GM12878 (cell line): ENCODE results near the gene TTLL7. TPM values are rescaled to one million over a fixed set of nuclear protein-coding genes. Genes with fewer than 3 reads are reported as not detected.

Source experiments
- ATAC-seq: fragments of 200-7000 bp; cut with Tn5 transposase; 3 replicates; pipeline ENCODE4 v1.9.1; 2020; ENCODE audit warnings: mild to moderate bottlenecking, moderate library complexity
- BruUV-seq: library from RNA; stranded (reverse); fragments of 400-500 nt; replicated peaks from 2 replicates; lab custom pipeline; 2021; lab: Mats Ljungman, UMichigan
- CTCF ChIA-PET: fragments of 300-600 bp; sonication (Branson Sonifier 250); formaldehyde crosslinking; extraction: SDS; loops from one replicate; lab custom pipeline; 2021; ENCODE audit warnings: inconsistent platforms; lab: Yijun Ruan, JAX
- POLR2A ChIA-PET: fragments of 350-600 bp; formaldehyde crosslinking; extraction: SDS; loops from one replicate; lab custom pipeline; 2021; ENCODE audit warnings: inconsistent platforms; lab: Charles Lee
- RAD21 ChIA-PET: fragments of 300-600 bp; sonication (Branson Sonifier 250); formaldehyde crosslinking; loops from one replicate; lab custom pipeline; 2023; ENCODE audit warnings: antibody characterized with exemption; ENCODE audit not compliant: unreplicated experiment; lab: Charles Lee
- SMC1A ChIA-PET: fragments of 300-600 bp; sonication (Branson Sonifier 250); formaldehyde crosslinking; loops from one replicate; lab custom pipeline; 2023; ENCODE audit not compliant: unreplicated experiment, uncharacterized antibody; lab: Charles Lee
- DNase-seq: peaks from one replicate; pipeline ENCODE4 v3.0.0-alpha.2; 2011; ENCODE audit warnings: low read depth, low spot score
- FAIRE-seq: peaks from 3 replicates; lab custom pipeline; 2011; peaks lifted over from hg19 to GRCh38; lab: Jason Lieb, UNC
- H2AFZ ChIP-seq: 2 replicates; pipeline ENCODE4 v1.6.0; 2011; ENCODE audit warnings: low read depth, low read length, control low read depth; ENCODE audit not compliant: control insufficient read depth
- H3K27ac ChIP-seq: 2 replicates; pipeline ENCODE4 v1.5.1; 2011; ENCODE audit warnings: control low read depth; ENCODE audit not compliant: control insufficient read depth, insufficient read depth
- H3K27me3 ChIP-seq, 2 experiments: replicated peaks in 1 of 2; 2 replicates each; pipeline versions ENCODE4 v1.6.0 to v1.6.1; 2011; ENCODE audit warnings: low read length in 1 of 2; ENCODE audit not compliant: control insufficient read depth in 2 of 2, insufficient read depth in 2 of 2
- H3K36me3 ChIP-seq, 2 experiments: 2 replicates each; pipeline ENCODE4 v1.5.1; 2011; ENCODE audit warnings: low read length in 1 of 2; ENCODE audit not compliant: control insufficient read depth in 2 of 2, insufficient read depth in 2 of 2
- H3K4me1 ChIP-seq: 2 replicates; pipeline ENCODE4 v1.6.1; 2011; ENCODE audit warnings: mild to moderate bottlenecking, low read length, moderate library complexity, mixed read lengths; ENCODE audit not compliant: control insufficient read depth, insufficient read depth
- H3K4me2 ChIP-seq: 2 replicates; pipeline ENCODE4 v1.6.0; 2011; ENCODE audit warnings: control low read depth; ENCODE audit not compliant: control insufficient read depth, insufficient read depth
- H3K4me3 ChIP-seq: fragments of 200-600 bp; sonication (generic); 2 replicates; pipeline ENCODE4 v1.5.1; 2016
- H3K79me2 ChIP-seq: 2 replicates; pipeline ENCODE4 v1.6.0; 2011; ENCODE audit warnings: low read length; ENCODE audit not compliant: control insufficient read depth, insufficient read depth
- H3K9ac ChIP-seq: 2 replicates; pipeline ENCODE4 v1.8.0; 2011; ENCODE audit warnings: low read length, control low read depth, mixed read lengths; ENCODE audit not compliant: control insufficient read depth, insufficient read depth
- H3K9me3 ChIP-seq: replicated peaks from 3 replicates; pipeline ENCODE4 v1.5.1; 2011; ENCODE audit warnings: mild to moderate bottlenecking, low read length; ENCODE audit not compliant: control insufficient read depth, insufficient read depth
- H4K20me1 ChIP-seq: 2 replicates; pipeline ENCODE4 v1.6.0; 2011; ENCODE audit not compliant: control insufficient read depth, insufficient read depth
- BHLHE40 ChIP-seq, 2 experiments: fragments of 450-650 bp in 1 of 2; IDR thresholded peaks; 2 replicates each; pipeline ENCODE4 v1.6.1; 2011 to 2017; ENCODE audit warnings: low read depth in 2 of 2, borderline replicate concordance in 1 of 2, improper control_type of control experiment in 1 of 2, low read length in 1 of 2, mild to moderate bottlenecking in 1 of 2
- CBFB ChIP-seq: IDR thresholded peaks from 2 replicates; pipeline ENCODE4 v1.6.1; 2016; ENCODE audit warnings: antibody characterized with exemption, low read depth
- CBX5 ChIP-seq: sonication (generic); IDR thresholded peaks from 2 replicates; pipeline ENCODE4 v1.6.1; 2016; ENCODE audit warnings: low read depth, moderate library complexity, mild to moderate bottlenecking, inconsistent platforms
- NBN ChIP-seq: fragments of 450-650 bp; IDR thresholded peaks from 2 replicates; pipeline ENCODE4 v1.6.1; 2016
- POLR2AphosphoS2 ChIP-seq: IDR thresholded peaks from 2 replicates; pipeline ENCODE4 v1.6.1; 2011; ENCODE audit warnings: low read depth, mild to moderate bottlenecking, low read length, improper control_type of control experiment, moderate library complexity
- RELA ChIP-seq: fragments of 450-650 bp; IDR thresholded peaks from 2 replicates; pipeline ENCODE4 v1.8.0; 2014; ENCODE audit warnings: borderline replicate concordance; ENCODE audit not compliant: partially characterized antibody
- SMAD5 ChIP-seq: IDR thresholded peaks from 2 replicates; pipeline ENCODE4 v1.6.1; 2016; ENCODE audit warnings: antibody characterized with exemption, low read depth
- SPI1 ChIP-seq: IDR thresholded peaks from 2 replicates; pipeline ENCODE4 v1.6.1; 2011; ENCODE audit warnings: low read depth, mild to moderate bottlenecking, low read length, moderate library complexity, borderline replicate concordance; ENCODE audit not compliant: insufficient read depth
- YY1 ChIP-seq: IDR thresholded peaks from 2 replicates; pipeline ENCODE4 v1.6.1; 2011; ENCODE audit warnings: low read depth, mild to moderate bottlenecking, low read length
- ZSCAN29 ChIP-seq: fragments of 450-650 bp; IDR thresholded peaks from 2 replicates; pipeline ENCODE4 v1.6.1; 2017; ENCODE audit warnings: mild to moderate bottlenecking, moderate library complexity
- WGBS: methylation state at CpG from one replicate; pipeline ENCODE4 v1.1.6; 2016; ENCODE audit warnings: low lambda C conversion rate; ENCODE audit not compliant: insufficient replicate concordance, insufficient coverage; ENCODE audit errors: missing lambda C conversion rate; 5-methylcytosine and 5-hydroxymethylcytosine counted together
- in situ Hi-C: fragments of 300-500 bp; cut with MboI; formaldehyde crosslinking; loops from 9 replicates; pipeline ENCODE4 v1.14.3; 2018; ENCODE audit warnings: mixed read lengths
- intact Hi-C: fragments of 100-400 bp; cut with micrococcal nuclease; formaldehyde crosslinking; loops from one replicate; pipeline ENCODE4 v1.14.2; 2022; ENCODE audit not compliant: unreplicated experiment
- polyA plus RNA-seq, 11 experiments: library from polyadenylated mRNA; depleted of rRNA in 4 of 11; unstranded in 6 of 11; stranded (reverse) in 5 of 11; fragments of >200 nt; fragmentation: Nextera tagmentation in 4 of 11; fragmentation: Illumina TruSeq in 1 of 11; extraction: Ambion mirVana in 4 of 11; extraction: Trizol in 1 of 11; gene quantifications; 1 replicate in 1 of 11; 2 replicates in 10 of 11; pipeline versions ENCODE4 v1.2.1 to v1.2.3, GENCODE V29; 2011 to 2016; ENCODE audit warnings: inconsistent platforms in 2 of 11, missing spikeins in 2 of 11, low read depth in 1 of 11
- total RNA-seq, 4 experiments: library from RNA; depleted of rRNA in 3 of 4; stranded (reverse); fragments of >200 nt in 3 of 4; fragmentation: Illumina TruSeq in 1 of 4; extraction: Trizol in 1 of 4; gene quantifications; 2 replicates each; pipeline versions ENCODE4 v1.2.1 to v1.2.3, GENCODE V29; 2013 to 2021
- TF ChIP-seq, protein P1 (sequence below): IDR thresholded peaks from 2 replicates; pipeline ENCODE4 v1.6.1; 2012; ENCODE audit warnings: mild to moderate bottlenecking, low read depth, low read length
- TF ChIP-seq, protein P2 (sequence below): IDR thresholded peaks from 2 replicates; pipeline ENCODE4 v1.6.1; 2012; ENCODE audit warnings: improper control_type of control experiment, low read depth, low read length; ENCODE audit not compliant: insufficient replicate concordance

The TTLL7 gene
- total and polyA plus RNA-seq, 10 of the 15 experiments (the other 5 are each of a cell fraction or from before 2014, with no cell fraction given) = 0.03 to 1.4 (median 0.61) TPM

DNA sequence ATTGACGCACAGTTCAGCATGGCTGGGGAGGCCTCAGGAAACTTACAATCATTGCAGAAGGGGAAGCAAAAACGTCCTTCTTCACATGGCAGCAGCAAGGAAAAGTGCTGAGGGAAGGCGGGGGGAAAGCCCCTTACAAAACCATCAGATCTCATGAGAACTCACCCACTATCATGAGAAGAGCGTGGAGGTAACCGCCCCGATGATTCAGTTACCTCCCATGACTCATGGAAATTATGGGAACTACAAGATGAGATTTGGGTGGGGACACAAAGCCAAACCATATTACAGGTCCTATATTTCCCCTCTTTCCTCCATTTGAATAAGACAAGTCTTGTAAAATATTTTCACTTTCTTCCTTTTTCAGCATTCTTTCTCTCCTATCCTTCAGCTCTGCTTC is 7.7 kb upstream of the TTLL7 start:
- H3K79me2 ChIP-seq = no peaks in the 10 kb centered on the region
- H3K27ac ChIP-seq = no peak overlapping the region
- FAIRE-seq (no peak), DNase-seq (no peak), ATAC-seq (no peak)
- no peak overlapping the region for H3K9ac ChIP-seq
- WGBS = 20% methylated on average over 6 of the region's 6 CpGs
- intact Hi-C loops = no loop called here
- H3K27me3 ChIP-seq = no peaks in the 10 kb centered on the region
- in situ Hi-C loops = no loop called here
- RAD21 ChIA-PET = no interaction called here
- no TSS peak for BruUV-seq
- SMC1A ChIA-PET = no interaction called here
- H3K4me3 ChIP-seq = no peak overlapping the region
- H2AFZ ChIP-seq = no peak overlapping the region
- H3K4me1 ChIP-seq = no peaks in the 10 kb centered on the region
- no peaks in the 10 kb centered on the region for H3K36me3 ChIP-seq
- H4K20me1 ChIP-seq = no peaks in the 10 kb centered on the region
- no peaks in the 10 kb centered on the region for H3K9me3 ChIP-seq
- no peak overlapping the region for H3K4me2 ChIP-seq
- CTCF ChIA-PET = no interaction called here
- POLR2A ChIA-PET = no interaction called here
- TF ChIP-seq RELA (no peak), CBX5 (no peak), POLR2AphosphoS2 (no peak), SPI1 (no peak), NBN (no peak), CBFB (no peak), SMAD5 (no peak), YY1 (no peak), ZSCAN29 (no peak), BHLHE40 (IDR thresholded peaks at IDR 0.05; ENCODE audit: borderline replicate concordance in 1 of 2, low read depth in 2 of 2, low read length in 1 of 2) (no peak)
- TF ChIP-seq, protein P1, sequence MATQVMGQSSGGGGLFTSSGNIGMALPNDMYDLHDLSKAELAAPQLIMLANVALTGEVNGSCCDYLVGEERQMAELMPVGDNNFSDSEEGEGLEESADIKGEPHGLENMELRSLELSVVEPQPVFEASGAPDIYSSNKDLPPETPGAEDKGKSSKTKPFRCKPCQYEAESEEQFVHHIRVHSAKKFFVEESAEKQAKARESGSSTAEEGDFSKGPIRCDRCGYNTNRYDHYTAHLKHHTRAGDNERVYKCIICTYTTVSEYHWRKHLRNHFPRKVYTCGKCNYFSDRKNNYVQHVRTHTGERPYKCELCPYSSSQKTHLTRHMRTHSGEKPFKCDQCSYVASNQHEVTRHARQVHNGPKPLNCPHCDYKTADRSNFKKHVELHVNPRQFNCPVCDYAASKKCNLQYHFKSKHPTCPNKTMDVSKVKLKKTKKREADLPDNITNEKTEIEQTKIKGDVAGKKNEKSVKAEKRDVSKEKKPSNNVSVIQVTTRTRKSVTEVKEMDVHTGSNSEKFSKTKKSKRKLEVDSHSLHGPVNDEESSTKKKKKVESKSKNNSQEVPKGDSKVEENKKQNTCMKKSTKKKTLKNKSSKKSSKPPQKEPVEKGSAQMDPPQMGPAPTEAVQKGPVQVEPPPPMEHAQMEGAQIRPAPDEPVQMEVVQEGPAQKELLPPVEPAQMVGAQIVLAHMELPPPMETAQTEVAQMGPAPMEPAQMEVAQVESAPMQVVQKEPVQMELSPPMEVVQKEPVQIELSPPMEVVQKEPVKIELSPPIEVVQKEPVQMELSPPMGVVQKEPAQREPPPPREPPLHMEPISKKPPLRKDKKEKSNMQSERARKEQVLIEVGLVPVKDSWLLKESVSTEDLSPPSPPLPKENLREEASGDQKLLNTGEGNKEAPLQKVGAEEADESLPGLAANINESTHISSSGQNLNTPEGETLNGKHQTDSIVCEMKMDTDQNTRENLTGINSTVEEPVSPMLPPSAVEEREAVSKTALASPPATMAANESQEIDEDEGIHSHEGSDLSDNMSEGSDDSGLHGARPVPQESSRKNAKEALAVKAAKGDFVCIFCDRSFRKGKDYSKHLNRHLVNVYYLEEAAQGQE = no peak
- TF ChIP-seq, protein P2, sequence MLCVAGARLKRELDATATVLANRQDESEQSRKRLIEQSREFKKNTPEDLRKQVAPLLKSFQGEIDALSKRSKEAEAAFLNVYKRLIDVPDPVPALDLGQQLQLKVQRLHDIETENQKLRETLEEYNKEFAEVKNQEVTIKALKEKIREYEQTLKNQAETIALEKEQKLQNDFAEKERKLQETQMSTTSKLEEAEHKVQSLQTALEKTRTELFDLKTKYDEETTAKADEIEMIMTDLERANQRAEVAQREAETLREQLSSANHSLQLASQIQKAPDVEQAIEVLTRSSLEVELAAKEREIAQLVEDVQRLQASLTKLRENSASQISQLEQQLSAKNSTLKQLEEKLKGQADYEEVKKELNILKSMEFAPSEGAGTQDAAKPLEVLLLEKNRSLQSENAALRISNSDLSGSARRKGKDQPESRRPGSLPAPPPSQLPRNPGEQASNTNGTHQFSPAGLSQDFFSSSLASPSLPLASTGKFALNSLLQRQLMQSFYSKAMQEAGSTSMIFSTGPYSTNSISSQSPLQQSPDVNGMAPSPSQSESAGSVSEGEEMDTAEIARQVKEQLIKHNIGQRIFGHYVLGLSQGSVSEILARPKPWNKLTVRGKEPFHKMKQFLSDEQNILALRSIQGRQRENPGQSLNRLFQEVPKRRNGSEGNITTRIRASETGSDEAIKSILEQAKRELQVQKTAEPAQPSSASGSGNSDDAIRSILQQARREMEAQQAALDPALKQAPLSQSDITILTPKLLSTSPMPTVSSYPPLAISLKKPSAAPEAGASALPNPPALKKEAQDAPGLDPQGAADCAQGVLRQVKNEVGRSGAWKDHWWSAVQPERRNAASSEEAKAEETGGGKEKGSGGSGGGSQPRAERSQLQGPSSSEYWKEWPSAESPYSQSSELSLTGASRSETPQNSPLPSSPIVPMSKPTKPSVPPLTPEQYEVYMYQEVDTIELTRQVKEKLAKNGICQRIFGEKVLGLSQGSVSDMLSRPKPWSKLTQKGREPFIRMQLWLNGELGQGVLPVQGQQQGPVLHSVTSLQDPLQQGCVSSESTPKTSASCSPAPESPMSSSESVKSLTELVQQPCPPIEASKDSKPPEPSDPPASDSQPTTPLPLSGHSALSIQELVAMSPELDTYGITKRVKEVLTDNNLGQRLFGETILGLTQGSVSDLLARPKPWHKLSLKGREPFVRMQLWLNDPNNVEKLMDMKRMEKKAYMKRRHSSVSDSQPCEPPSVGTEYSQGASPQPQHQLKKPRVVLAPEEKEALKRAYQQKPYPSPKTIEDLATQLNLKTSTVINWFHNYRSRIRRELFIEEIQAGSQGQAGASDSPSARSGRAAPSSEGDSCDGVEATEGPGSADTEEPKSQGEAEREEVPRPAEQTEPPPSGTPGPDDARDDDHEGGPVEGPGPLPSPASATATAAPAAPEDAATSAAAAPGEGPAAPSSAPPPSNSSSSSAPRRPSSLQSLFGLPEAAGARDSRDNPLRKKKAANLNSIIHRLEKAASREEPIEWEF = no peak
